Measurements from ENCODE around the gene ZNF345.

- no peak for TF ChIP-seq CTCF (conservative IDR thresholded peaks at IDR 0.05; ENCODE audit: low read depth, low read length)
- no peak for TF ChIP-seq ELK1 (IDR thresholded peaks at IDR 0.05; ENCODE audit: borderline replicate concordance, low read depth, low read length)
These were observed 13.3 kb upstream of the ZNF345 start for GRCh38 chr19:36837176-36837905.
